K562 (cell line): ENCODE measurements around the gene ABR. TPM values are rescaled to one million over a fixed set of nuclear protein-coding genes. Genes with fewer than 3 reads are reported as not detected.

Experiments
- ATAC-seq: fragments of 200-7000 bp; cut with Tn5 transposase; 3 replicates; pipeline ENCODE4 v1.9.1; 2020; ENCODE audit warnings: moderate library complexity
- BruUV-seq: library from RNA; stranded (reverse); fragments of 400-500 nt; replicated peaks from 2 replicates; lab custom pipeline; 2021; lab: Mats Ljungman, UMichigan
- CTCF ChIA-PET: fragments of 300-600 bp; formaldehyde crosslinking; extraction: SDS; loops from one replicate; lab custom pipeline; 2021; ENCODE audit warnings: low intra/inter-chr PET ratio; lab: Yijun Ruan, JAX
- POLR2A ChIA-PET: fragments of 300-600, 350-650 bp; sonication (Branson Sonifier 250); formaldehyde crosslinking; extraction: SDS; loops from one replicate; lab custom pipeline; 2021; ENCODE audit warnings: antibody characterized with exemption, inconsistent platforms; lab: Yijun Ruan, JAX
- DNase-seq, 4 experiments: peaks; one replicate each; pipeline versions ENCODE4 v3.0.0 to v3.0.0-alpha.2; 2011 to 2018; ENCODE audit warnings: low spot score in 3 of 4, mixed read lengths in 3 of 4; ENCODE audit errors: extremely low read depth in 1 of 4
- FAIRE-seq: peaks from 2 replicates; lab custom pipeline; 2011; peaks lifted over from hg19 to GRCh38; lab: Jason Lieb, UNC
- H2AFZ ChIP-seq: 2 replicates; pipeline ENCODE4 v1.6.0; 2011; ENCODE audit warnings: low read depth, low read length, control low read depth, inconsistent platforms
- H3K27ac ChIP-seq: fragments of 200-600 bp; 3 replicates; pipeline ENCODE4 v1.8.0; 2011; ENCODE audit warnings: low read depth, mild to moderate bottlenecking, control low read depth, inconsistent platforms, low read length, moderate library complexity, mixed read lengths; ENCODE audit errors: extremely low read depth
- H3K27me3 ChIP-seq, 2 experiments: fragments of 300-600 bp in 1 of 2; 2 replicates in 1 of 2; 3 replicates in 1 of 2; pipeline versions ENCODE4 v1.6.0 to v1.8.0; 2011; ENCODE audit warnings: inconsistent platforms in 2 of 2, low read length in 2 of 2, mild to moderate bottlenecking in 1 of 2, mixed read lengths in 1 of 2, moderate library complexity in 1 of 2; ENCODE audit not compliant: control insufficient read depth in 2 of 2, insufficient read depth in 2 of 2
- H3K36me3 ChIP-seq: fragments of 300-600 bp; 3 replicates; pipeline ENCODE4 v1.8.0; 2011; ENCODE audit warnings: mild to moderate bottlenecking, low read length, inconsistent platforms; ENCODE audit not compliant: control insufficient read depth, insufficient read depth
- H3K4me1 ChIP-seq, 2 experiments: fragments of 200-600 bp in 1 of 2; replicated peaks in 1 of 2; 2 replicates in 1 of 2; 3 replicates in 1 of 2; pipeline versions ENCODE4 v1.5.1 to v1.8.0; 2011; ENCODE audit warnings: inconsistent platforms in 2 of 2, low read length in 2 of 2, mild to moderate bottlenecking in 1 of 2, mixed read lengths in 1 of 2, moderate library complexity in 1 of 2; ENCODE audit not compliant: control insufficient read depth in 2 of 2, insufficient read depth in 2 of 2
- H3K4me2 ChIP-seq: 2 replicates; pipeline ENCODE4 v1.6.1; 2011; ENCODE audit warnings: low read length, control low read depth, inconsistent platforms, mixed read lengths; ENCODE audit not compliant: insufficient read depth
- H3K4me3 ChIP-seq: fragments of 200-600 bp; sonication (generic), shearing (Covaris generic); 2 replicates; pipeline ENCODE4 v1.5.1; 2016; ENCODE audit warnings: control low read depth, inconsistent platforms
- H3K79me2 ChIP-seq: fragments of 200-600 bp; 3 replicates; pipeline ENCODE4 v1.8.0; 2011; ENCODE audit warnings: low read length, inconsistent platforms; ENCODE audit not compliant: control insufficient read depth, insufficient read depth
- H3K9ac ChIP-seq, 2 experiments: 2 replicates each; pipeline versions ENCODE4 v1.6.0 to v1.6.1; 2011; ENCODE audit warnings: low read depth in 2 of 2, low read length in 2 of 2, control low read depth in 1 of 2, inconsistent platforms in 1 of 2, mild to moderate bottlenecking in 1 of 2, mixed read lengths in 1 of 2; ENCODE audit not compliant: insufficient read depth in 1 of 2
- H3K9me1 ChIP-seq: one replicate; pipeline ENCODE4 v1.6.0; 2011; ENCODE audit warnings: inconsistent platforms, mild to moderate bottlenecking, low read length, moderate library complexity; ENCODE audit not compliant: control insufficient read depth, insufficient read depth
- H3K9me3 ChIP-seq: replicated peaks from 2 replicates; pipeline ENCODE4 v1.5.1; 2011; ENCODE audit warnings: low read depth, low read length, inconsistent platforms; ENCODE audit not compliant: control insufficient read depth, insufficient read depth
- H4K20me1 ChIP-seq: replicated peaks from 2 replicates; pipeline ENCODE4 v1.6.1; 2011; ENCODE audit warnings: low read length, inconsistent platforms, mixed read lengths; ENCODE audit not compliant: control insufficient read depth, insufficient read depth
- FOXJ2 ChIP-seq: fragments of 200-800 bp; sonication (Bioruptor generic); IDR thresholded peaks from 2 replicates; pipeline ENCODE4 v1.6.1; 2016; ENCODE audit warnings: missing genetic modification characterization, missing compliant biosample characterization
- MCM7 ChIP-seq, 2 experiments: fragments of 450-650 bp; IDR thresholded peaks; 2 replicates each; pipeline ENCODE4 v1.6.1; 2016 to 2018
- PHF21A ChIP-seq: fragments of 450-650 bp; IDR thresholded peaks from 2 replicates; pipeline ENCODE4 v1.6.1; 2017; ENCODE audit warnings: low read depth, borderline replicate concordance
- SAFB ChIP-seq: fragments of 200-400 bp; formaldehyde crosslinking; IDR thresholded peaks from 2 replicates; pipeline ENCODE4 v1.6.1; 2017; ENCODE audit warnings: low read depth, low read length, borderline replicate concordance
- SPI1 ChIP-seq: IDR thresholded peaks from 2 replicates; pipeline ENCODE4 v1.6.1; 2011; ENCODE audit warnings: low read depth, low read length, control low read depth, borderline replicate concordance
- TCFL5 ChIP-seq: fragments of 250-450 bp; sonication (Bioruptor Pico); conservative IDR thresholded peaks from 2 replicates; pipeline ENCODE4 v1.6.1; 2021; ENCODE audit warnings: mild to moderate bottlenecking, moderate library complexity, matching md5 sums
- TEAD2 ChIP-seq: fragments of 450-650 bp; IDR thresholded peaks from 2 replicates; pipeline ENCODE4 v1.6.1; 2016; ENCODE audit warnings: missing genetic modification characterization, control low read depth, missing compliant biosample characterization
- ZBTB7A ChIP-seq: IDR thresholded peaks from 2 replicates; pipeline ENCODE4 v1.6.1; 2011; ENCODE audit warnings: low read depth, mild to moderate bottlenecking, low read length, moderate library complexity, borderline replicate concordance; ENCODE audit not compliant: control insufficient read depth
- ZFX ChIP-seq: sonication (generic); formaldehyde crosslinking; IDR thresholded peaks from 2 replicates; pipeline ENCODE4 v1.8.0; 2022; ENCODE audit warnings: mild to moderate bottlenecking, missing genetic modification reagents, moderate library complexity
- ZNF184 ChIP-seq: sonication (generic); formaldehyde crosslinking; IDR thresholded peaks from 2 replicates; pipeline ENCODE4 v1.5.0; 2020; ENCODE audit warnings: missing genetic modification reagents
- WGBS: fragments of 100-300 bp; shearing (Covaris generic); methylation state at CpG from one replicate; pipeline ENCODE4 v1.1.6; 2016; ENCODE audit warnings: low coverage, mixed read lengths; ENCODE audit not compliant: insufficient coverage; ENCODE audit errors: missing lambda C conversion rate; 5-methylcytosine and 5-hydroxymethylcytosine counted together
- in situ Hi-C: fragments of 300-500 bp; cut with MboI; formaldehyde crosslinking; loops from 4 replicates; pipeline ENCODE4 v1.15.0; 2018; ENCODE audit warnings: inconsistent platforms, mixed read lengths
- intact Hi-C: fragments of 100-400 bp; cut with micrococcal nuclease; formaldehyde crosslinking; loops from 2 replicates; pipeline ENCODE4 v1.14.2; 2022
- polyA plus RNA-seq, 8 experiments: library from polyadenylated mRNA; depleted of rRNA in 4 of 8; stranded (reverse) in 5 of 8; unstranded in 3 of 8; fragments of >200 nt; fragmentation: Nextera tagmentation in 2 of 8; fragmentation: Illumina TruSeq in 1 of 8; extraction: Ambion mirVana in 2 of 8; extraction: Trizol in 1 of 8; gene quantifications; 2 replicates each; pipeline versions ENCODE4 v1.2.1 to v1.2.3, GENCODE V29; 2011 to 2014; ENCODE audit warnings: inconsistent platforms in 1 of 8, missing spikeins in 1 of 8
- total RNA-seq, 7 experiments: library from RNA; depleted of rRNA in 6 of 7; stranded (reverse); fragments of >200 nt in 6 of 7; fragmentation: Illumina TruSeq in 2 of 7; extraction: Trizol in 2 of 7; gene quantifications; 2 replicates each; pipeline versions ENCODE4 v1.2.1 to v1.2.3, GENCODE V29; 2011 to 2021; ENCODE audit warnings: low replicate concordance in 1 of 7
- TF ChIP-seq, protein P1 (sequence below): fragments of 450-650 bp; IDR thresholded peaks from one replicate; pipeline ENCODE4 v1.6.1; 2018; ENCODE audit warnings: mild to moderate bottlenecking, moderate library complexity; ENCODE audit not compliant: partially characterized antibody
- TF ChIP-seq, protein P2 (sequence below), 2 experiments: fragments of 450-650 bp; IDR thresholded peaks; 2 replicates each; pipeline ENCODE4 v1.6.1; 2016; ENCODE audit warnings: mild to moderate bottlenecking in 2 of 2, borderline replicate concordance in 1 of 2, low read depth in 1 of 2, moderate library complexity in 1 of 2

Gene ABR
- total and polyA plus RNA-seq, 9 of the 15 experiments (the other 6 are each of a cell fraction or from before 2014, with no cell fraction given): 0.07 to 1.6 (median 0.37) TPM; not detected in 1

DNA sequence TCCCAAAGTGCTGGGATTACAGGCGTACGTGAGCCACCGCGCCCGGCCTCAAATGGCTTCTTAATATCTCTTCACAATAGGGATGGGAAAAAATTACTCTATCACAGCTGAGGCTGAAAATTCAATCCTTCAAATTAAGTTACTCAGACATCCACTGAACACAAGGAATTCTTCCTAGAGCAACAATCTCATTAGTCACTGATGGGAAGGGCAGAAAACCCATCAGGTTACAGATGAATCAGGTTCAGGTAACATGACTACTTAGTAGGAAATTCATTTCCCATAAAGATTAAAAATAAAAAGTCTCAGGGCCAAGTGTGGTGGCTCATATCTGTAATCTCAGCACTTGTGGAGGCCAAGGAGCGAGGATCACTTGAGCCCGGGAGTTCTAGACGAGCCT is 42.5 kb upstream of the ABR start:
- H3K4me1 ChIP-seq: no peaks in the 10 kb centered on the region
- H4K20me1 ChIP-seq: no peaks in the 10 kb centered on the region
- no peak for ATAC-seq
- H3K9me3 ChIP-seq: no peaks in the 10 kb centered on the region
- no peaks in the 10 kb centered on the region for H3K79me2 ChIP-seq
- in situ Hi-C loops: no loop called here
- H3K9me1 ChIP-seq: no peaks in the 10 kb centered on the region
- H3K36me3 ChIP-seq: no peaks in the 10 kb centered on the region
- no peak overlapping the region for H3K27ac ChIP-seq
- DNase-seq: no peak
- POLR2A ChIA-PET: no interaction called here
- no peak overlapping the region for H3K9ac ChIP-seq
- FAIRE-seq: no peak
- no TSS peak for BruUV-seq
- intact Hi-C loops: no loop called here
- no peak overlapping the region for H2AFZ ChIP-seq
- 8% methylated on average over 8 of the region's 8 CpGs for WGBS
- no peak overlapping the region for H3K4me2 ChIP-seq
- CTCF ChIA-PET: no interaction called here
- H3K4me3 ChIP-seq: no peak overlapping the region
- H3K27me3 ChIP-seq: peaks cover 13 to 36% of the 10 kb centered on the region in 2 experiments; a peak in 4 of 5 replicates
- TF ChIP-seq, protein P1, sequence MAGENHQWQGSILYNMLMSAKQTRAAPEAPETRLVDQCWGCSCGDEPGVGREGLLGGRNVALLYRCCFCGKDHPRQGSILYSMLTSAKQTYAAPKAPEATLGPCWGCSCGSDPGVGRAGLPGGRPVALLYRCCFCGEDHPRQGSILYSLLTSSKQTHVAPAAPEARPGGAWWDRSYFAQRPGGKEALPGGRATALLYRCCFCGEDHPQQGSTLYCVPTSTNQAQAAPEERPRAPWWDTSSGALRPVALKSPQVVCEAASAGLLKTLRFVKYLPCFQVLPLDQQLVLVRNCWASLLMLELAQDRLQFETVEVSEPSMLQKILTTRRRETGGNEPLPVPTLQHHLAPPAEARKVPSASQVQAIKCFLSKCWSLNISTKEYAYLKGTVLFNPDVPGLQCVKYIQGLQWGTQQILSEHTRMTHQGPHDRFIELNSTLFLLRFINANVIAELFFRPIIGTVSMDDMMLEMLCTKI: no peak
- TF ChIP-seq MCM7 (IDR thresholded peaks at IDR 0.05): no peak
- TF ChIP-seq SAFB: no peak
- TF ChIP-seq TCFL5: no peak
- no peak for TF ChIP-seq ZNF184 (CRISPR knock-in tag)
- no peak for TF ChIP-seq ZFX (CRISPR knock-in tag)
- no peak for TF ChIP-seq PHF21A
- no peak for TF ChIP-seq SPI1
- TF ChIP-seq FOXJ2: no peak
- TF ChIP-seq, protein P2, sequence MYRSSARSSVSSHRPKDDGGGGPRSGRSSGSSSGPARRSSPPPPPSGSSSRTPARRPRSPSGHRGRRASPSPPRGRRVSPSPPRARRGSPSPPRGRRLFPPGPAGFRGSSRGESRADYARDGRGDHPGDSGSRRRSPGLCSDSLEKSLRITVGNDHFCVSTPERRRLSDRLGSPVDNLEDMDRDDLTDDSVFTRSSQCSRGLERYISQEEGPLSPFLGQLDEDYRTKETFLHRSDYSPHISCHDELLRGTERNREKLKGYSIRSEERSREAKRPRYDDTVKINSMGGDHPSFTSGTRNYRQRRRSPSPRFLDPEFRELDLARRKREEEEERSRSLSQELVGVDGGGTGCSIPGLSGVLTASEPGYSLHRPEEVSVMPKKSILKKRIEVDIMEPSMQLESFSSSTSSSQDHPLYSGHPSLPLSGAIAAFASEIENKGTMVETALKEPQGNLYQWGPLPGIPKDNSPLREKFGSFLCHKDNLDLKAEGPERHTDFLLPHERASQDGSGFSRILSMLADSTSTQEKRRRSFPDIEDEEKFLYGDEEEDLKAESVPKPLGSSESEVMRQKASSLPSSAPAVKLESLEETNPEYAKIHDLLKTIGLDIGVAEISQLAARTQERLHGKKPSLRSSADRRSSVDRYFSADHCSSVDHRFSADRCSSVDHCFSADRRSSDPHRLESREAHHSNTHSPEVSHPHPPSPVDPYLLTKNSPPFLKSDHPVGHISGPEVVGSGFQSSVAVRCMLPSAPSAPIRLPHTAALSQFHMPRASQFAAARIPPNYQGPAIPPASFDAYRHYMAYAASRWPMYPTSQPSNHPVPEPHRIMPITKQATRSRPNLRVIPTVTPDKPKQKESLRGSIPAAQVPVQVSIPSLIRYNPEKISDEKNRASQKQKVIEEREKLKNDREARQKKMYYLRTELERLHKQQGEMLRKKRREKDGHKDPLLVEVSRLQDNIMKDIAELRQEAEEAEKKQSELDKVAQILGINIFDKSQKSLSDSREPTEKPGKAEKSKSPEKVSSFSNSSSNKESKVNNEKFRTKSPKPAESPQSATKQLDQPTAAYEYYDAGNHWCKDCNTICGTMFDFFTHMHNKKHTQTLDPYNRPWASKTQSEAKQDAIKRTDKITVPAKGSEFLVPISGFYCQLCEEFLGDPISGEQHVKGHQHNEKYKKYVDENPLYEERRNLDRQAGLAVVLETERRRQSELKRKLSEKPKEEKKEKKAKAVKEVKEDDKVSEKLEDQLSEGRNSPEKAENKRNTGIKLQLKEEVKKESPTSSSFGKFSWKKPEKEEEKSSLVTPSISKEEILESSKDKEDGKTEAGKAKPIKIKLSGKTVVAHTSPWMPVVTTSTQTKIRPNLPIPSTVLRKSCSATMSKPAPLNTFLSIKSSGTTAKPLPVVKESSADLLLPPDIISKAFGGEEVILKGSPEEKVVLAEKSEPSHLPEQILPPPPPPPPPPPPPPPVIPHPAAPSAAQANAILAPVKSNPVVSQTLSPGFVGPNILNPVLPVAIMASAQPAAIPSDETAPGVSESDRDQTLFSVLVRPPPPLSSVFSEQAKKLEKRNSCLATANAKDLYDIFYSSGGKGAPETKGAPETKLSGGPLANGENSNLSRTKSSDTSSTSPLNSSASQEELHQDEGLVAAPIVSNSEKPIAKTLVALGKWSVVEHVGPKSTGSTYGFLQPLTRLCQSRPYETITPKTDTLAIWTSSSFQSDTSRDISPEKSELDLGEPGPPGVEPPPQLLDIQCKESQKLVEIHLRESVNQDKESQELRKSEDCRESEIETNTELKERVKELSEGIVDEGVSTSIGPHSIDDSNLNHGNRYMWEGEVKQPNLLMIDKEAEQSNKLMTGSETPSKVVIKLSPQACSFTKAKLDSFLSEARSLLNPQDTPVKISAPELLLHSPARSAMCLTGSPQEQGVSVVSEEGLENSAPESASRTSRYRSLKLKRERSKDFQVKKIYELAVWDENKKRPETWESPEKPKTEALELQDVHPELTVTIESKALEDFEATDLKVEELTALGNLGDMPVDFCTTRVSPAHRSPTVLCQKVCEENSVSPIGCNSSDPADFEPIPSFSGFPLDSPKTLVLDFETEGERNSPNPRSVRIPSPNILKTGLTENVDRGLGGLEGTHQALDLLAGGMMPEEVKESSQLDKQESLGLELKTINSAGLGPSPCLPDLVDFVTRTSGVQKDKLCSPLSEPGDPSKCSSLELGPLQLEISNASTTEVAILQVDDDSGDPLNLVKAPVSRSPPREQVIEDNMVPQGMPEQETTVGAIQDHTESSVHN (IDR thresholded peaks at IDR 0.05; ENCODE audit: borderline replicate concordance in 1 of 2, low read depth in 1 of 2): no peak
- no peak for TF ChIP-seq ZBTB7A
- TF ChIP-seq TEAD2: no peak
